ENCODE measurements around the gene GDF15. TPM values are rescaled to one million over a fixed set of nuclear protein-coding genes. Genes with fewer than 3 reads are reported as not detected.
"Not testable (repeated sequence)": the region's sequence is repeated elsewhere in the genome, so short reads cannot be mapped to it uniquely, and the experiment has no call there.

The GDF15 gene
- 5.1 and 7.3 TPM in 2 replicates for total RNA-seq (2014; rRNA removed; shearing (Covaris generic))

GRCh38 chr19:18385675-18386542 is at the start of gene GDF15:
Gene GDF15 (plus strand): TSS chr19:18386158. CDS start chr19:18386190, 32 bp downstream.
- peak; percentile 46 for DNase-seq (ENCODE audit: low read depth)

GRCh38 chr19:18338541-18338940 is 47.4 kb upstream of the GDF15 start:
- no peak for DNase-seq (ENCODE audit: low read depth)

GRCh38 chr19:18339723-18340122 is 46.2 kb upstream of the GDF15 start:
- DNase-seq (ENCODE audit: low read depth): no peak

GRCh38 chr19:18340190-18340989 is 45.6 kb upstream of the GDF15 start, which contains the start of gene PGPEP1:
Gene PGPEP1 (plus strand): TSS chr19:18340598. CDS start chr19:18340682, 84 bp downstream.
- peak; percentile 78 for DNase-seq (ENCODE audit: low read depth)

DNA sequence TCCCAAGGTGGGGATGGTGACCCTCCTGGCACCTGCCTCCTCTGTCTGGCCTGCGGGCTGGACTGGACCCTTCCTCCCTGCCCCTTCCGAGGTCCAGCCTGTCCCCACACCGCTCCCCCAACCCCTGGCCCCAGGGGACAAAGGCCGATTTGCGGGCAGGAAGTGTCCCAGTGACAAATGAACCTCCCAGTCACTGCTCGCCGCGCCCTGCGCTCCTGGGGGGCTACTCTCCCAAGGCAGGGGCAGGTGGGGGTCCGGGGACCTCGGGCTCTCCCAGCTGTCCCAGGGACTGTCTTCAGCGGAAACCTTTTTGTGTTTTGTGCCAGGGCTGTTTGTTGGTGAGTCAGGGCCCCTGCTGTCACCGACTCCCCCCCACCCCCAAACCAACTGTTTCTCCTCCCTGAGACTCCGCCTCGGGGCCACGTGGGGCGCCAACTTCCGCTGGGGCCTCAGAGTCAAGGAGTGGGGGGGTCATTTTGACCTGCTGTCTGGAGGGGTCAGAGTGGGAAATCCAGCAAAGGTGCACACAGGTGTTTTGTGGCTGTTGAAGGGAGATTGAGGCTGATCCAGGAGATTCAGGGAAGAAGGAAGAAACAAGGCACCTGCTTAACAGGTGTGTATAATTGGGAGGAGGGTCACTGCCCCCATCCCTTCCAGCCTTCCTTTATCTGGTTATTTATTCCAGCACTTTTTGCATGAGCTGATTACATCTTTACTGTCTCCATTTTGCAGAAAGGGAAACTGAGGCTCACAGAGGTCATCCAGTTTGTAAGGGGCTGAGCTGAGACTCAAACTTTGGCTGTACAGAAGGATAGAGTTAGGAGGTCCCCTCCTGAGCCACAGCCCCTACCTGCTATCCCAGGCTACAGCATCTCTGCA is 44.7 kb upstream of the GDF15 start:
- peak; percentile 74 for DNase-seq (ENCODE audit: low read depth)

- DNase-seq (ENCODE audit: low read depth): no peak
Measured at GRCh38 chr19:18342090-18342632, 43.8 kb upstream of the GDF15 start.

DNA sequence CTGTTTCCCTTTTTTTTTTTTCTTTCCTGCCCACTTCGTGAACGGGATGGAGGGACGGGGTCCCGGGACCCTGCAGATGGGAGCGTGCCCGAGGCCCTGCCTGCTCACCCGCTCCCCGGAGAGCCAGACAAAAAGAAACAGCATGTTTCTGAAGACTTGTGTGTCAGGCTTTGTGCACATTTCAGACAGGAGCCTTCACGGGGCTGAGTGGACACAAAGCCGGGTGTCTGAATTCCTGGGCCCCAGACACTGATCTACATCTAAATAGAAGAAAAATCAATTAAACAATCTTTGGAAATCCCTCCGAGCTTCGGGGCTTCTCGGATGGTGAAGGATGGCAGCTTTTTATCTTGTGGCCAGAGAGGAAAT is 41.4 kb upstream of the GDF15 start:
- DNase-seq (ENCODE audit: low read depth): no peak

DNA sequence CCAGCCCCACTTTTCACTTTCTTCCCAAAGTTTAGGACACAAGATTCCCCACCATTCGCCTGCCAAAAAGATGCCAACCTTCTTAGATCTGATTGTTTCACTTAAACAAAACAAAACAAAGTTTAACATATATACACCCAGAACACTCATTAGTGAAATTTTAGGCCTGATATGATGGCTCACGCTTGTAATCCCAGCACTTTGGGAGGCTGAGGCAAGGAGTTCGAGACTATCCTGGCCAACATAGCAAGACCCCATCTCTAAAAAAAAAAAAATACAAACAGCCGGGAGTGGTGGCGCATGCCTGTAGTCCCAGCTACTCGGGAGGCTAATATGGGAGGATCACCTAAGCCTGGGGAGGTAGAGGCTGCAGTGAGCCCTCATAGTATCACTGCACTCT is 40.7 kb upstream of the GDF15 start:
- DNase-seq (ENCODE audit: low read depth): no peak

GRCh38 chr19:18346091-18346490 is 39.9 kb upstream of the GDF15 start:
- DNase-seq (ENCODE audit: low read depth): no peak

DNA sequence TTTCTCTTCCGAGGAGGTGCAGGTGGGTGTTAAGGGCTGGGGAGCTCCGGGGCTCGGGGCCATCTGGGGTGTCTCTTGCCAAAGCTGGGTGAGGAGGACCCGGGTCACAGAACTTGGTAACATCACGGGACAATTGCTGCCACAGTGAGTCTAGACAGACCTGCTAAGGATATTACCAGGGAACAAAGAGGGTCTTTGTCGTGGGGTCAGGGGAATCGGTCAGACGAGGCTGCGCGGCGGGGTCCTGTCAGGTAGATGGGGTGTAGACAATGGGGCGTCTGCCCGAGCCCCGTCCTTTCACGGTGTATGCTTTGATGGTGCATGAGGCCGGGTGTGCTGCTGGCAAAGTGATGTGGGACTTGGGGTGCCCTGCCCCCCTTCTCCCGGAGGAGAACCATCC is 37.8 kb upstream of the GDF15 start:
- DNase-seq (ENCODE audit: low read depth): no peak

DNA sequence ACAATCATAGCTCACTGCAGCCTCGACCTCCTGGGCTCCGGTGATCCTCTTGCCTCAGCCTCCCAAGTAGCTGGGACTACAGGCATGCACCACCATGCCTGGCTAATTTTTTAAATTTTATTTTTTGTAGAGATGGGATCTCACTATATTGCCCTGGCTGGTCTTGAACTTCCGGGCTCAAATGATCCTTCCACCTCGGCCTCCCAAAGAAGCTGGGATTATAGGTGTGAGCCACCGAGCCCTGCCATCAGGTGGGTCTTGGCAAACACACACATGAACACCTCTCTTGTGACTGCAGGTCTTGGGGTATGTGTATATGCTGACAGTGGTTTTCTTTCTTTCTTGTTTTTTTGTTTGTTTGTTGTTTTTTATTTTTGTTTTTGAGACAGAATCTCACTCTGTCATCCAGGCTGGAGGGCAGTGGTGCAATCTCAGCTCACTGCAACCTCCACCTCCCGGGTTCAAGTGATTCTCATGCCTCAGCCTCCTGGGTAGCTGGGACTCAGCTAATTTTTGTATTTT is 37.1 kb upstream of the GDF15 start:
- DNase-seq (ENCODE audit: low read depth): not testable (repeated sequence)

GRCh38 chr19:18349524-18350128 is 36.3 kb upstream of the GDF15 start:
- peak; percentile 74 for DNase-seq (ENCODE audit: low read depth)

DNA sequence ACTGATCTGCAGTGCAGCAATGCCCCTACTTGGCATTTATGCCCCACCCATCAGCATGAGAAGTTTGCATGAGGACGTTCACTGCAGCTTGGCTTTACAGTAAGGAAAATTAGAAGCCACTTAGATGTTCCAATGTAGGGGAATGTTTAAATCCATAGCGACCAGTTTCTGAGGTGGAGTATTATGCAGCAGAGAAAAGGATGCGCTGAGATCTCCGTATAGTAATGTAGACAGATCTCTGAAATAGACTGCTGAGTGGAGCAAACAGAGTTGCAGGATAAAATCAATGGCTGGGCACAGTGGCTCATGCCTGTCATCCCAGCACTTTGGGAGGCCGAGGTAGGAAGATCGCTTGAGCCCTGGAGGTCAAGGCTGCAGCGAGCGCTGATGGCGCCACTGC is 35.5 kb upstream of the GDF15 start:
- DNase-seq (ENCODE audit: low read depth): no peak

GRCh38 chr19:18351544-18351943 is 34.4 kb upstream of the GDF15 start:
- no peak for DNase-seq (ENCODE audit: low read depth)

- no peak for DNase-seq (ENCODE audit: low read depth)
Measured at GRCh38 chr19:18353378-18354005, 32.5 kb upstream of the GDF15 start.

DNA sequence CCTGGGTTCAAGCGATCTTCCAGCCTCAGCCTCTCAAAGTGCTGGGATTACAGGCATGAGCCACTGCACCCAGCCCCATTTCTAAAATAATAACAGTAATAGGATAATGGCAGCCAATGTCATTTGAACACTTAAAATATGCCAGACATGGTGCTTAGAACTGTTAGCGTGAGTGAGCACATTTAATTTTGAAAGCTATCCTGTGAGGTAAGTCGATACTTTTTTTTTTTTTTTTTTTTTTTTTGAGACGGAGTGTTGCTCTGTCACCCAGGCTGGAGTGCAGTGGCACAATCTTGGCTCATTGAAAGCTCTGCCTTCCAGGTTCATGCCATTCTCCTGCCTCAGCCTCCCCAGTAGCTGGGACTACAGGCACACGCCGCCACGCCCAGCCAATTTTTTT is 31.2 kb upstream of the GDF15 start:
- DNase-seq (ENCODE audit: low read depth): not testable (repeated sequence)

DNA sequence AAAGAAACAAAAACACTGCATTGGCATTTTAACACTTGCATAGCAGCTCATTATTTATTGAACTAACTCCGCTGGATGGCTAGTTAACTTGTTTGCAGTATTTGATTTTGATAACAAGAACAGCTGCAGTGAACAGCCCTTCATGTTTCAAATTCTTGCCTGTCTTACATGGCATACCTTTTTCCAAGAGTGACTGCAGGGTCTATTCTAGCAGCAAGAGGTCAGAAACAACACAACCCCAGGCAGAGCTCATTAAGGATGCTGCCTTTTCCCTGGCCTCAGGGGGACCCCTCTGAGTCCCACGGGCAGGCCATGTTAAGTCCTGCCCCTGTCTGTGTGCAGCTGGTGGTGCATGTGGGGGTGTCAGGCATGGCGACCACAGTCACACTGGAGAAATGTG is 28.9 kb upstream of the GDF15 start:
- no peak for DNase-seq (ENCODE audit: low read depth)

DNA sequence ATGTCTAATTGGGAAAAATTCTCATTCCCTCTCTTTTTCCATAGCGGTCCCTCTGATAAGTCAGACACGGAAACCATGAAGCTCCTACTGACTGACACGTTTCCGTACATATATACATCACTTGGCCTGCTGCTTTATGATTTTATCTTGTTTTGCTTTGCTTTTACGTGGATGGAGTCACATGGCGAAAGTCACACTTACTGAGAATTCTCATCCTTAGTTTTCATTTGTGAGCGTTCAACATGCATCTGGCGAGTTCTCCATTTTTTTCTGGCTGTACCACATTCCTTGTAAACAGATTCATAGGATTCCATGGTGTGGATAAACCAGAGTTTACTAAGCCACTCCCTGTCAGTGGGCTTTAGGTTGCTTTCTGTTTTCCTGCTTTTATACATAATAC is 24.3 kb upstream of the GDF15 start:
- DNase-seq (ENCODE audit: low read depth): no peak

DNA sequence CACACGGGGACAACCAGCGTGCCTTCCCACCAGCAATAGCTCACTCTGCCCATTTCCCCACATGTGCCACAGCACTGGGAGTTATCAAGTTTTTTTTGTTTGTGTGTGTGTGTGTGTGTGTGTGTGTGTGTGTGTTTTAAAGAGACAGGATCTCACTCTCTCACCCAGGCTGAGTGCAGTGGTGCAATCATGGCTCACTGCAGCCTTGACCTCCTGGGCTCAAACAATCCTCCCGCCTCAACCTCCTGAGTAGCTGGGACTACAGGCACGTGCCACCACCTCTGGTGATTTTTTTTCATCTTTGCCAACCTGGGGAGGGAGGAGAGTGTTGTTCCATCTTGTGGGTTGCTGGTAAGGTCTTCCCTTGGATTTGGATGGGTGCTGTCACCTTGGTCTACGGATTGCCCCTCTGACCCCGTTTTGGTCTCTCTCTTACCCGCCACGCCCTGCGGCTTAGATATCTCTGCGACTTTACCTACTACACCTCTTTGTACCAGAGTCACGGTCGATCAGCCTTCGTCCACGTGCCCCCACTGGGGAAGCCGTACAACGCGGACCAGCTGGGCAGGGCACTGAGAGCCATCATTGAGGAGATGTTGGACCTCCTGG is 22.9 kb upstream of the GDF15 start:
- no peak for DNase-seq (ENCODE audit: low read depth)

DNA sequence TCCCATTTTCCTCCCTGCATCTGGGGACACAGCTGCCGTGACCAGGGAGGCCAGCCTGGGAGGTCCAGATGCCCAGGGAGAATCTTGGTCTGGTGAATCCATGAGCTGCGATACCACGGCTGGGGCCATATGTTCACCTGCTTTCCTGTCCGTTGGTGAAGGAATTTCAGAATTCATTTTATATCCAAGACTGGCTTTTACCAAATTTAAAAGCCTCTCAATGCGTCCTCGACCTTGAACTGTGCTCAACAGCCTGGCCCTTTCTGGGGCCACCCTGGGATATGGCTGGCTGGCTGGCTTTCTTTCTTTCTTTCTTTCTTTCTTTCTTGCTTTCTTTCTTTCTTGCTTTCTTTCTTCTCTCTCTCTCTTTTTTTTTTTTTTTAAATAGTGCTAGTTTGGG is 22.2 kb upstream of the GDF15 start:
- no peak for DNase-seq (ENCODE audit: low read depth)
